Hepatocyte (in vitro differentiated cells): Measurements from ENCODE around the gene SEPTIN5.

ENCODE experiments used
- CTCF ChIP-seq: fragments of 200-600 bp; sonication (generic); IDR thresholded peaks from 2 replicates; pipeline ENCODE4 v1.5.1; 2016; ENCODE audit warnings: antibody characterized with exemption, mild to moderate bottlenecking; ENCODE audit not compliant: poor library complexity
- EZH2 ChIP-seq: fragments of 200-600 bp; sonication (generic); IDR thresholded peaks from 2 replicates; pipeline ENCODE4 v1.6.1; 2016; ENCODE audit warnings: antibody characterized with exemption, mild to moderate bottlenecking, borderline replicate concordance
- EZH2phosphoT487 ChIP-seq: fragments of 200-600 bp; sonication (generic); IDR thresholded peaks from one replicate; pipeline ENCODE4 v1.6.1; 2018; ENCODE audit warnings: antibody characterized with exemption, mild to moderate bottlenecking, low read depth, moderate library complexity; ENCODE audit not compliant: unreplicated experiment, severe bottlenecking

GRCh38 chr22:19710020-19710768 is 4.1 kb upstream of the SEPTIN5 start:
- no peak for TF ChIP-seq CTCF
- TF ChIP-seq EZH2, result no peak
- no peak for TF ChIP-seq EZH2phosphoT487
